ENCODE measurements around the gene ADIPOQ. TPM values are rescaled to one million over a fixed set of nuclear protein-coding genes. Genes with fewer than 3 reads are reported as not detected.

ADIPOQ gene
- total and polyA plus RNA-seq, 2 donors (not counting 1 experiment from before 2014, with no cell fraction given) = not detected

- Histone ChIP-seq H3K9ac (ENCODE audit: low read length) (no peak overlapping the region), H4K20me1 (ENCODE audit: control insufficient read depth, insufficient read depth, low read length, poor library complexity, severe bottlenecking) (no peaks in the 10 kb centered on the region), H3K79me2 (ENCODE audit: control insufficient read depth, insufficient read depth, low read length) (no peaks in the 10 kb centered on the region), H3K4me2 (replicated peaks; ENCODE audit: low read depth, low read length, poor library complexity, severe bottlenecking) (no peak overlapping the region), H3K36me3 (replicated peaks in 1 of 2; ENCODE audit: control extremely low read depth in 1 of 2, control insufficient read depth in 1 of 2, extremely low read depth in 1 of 2, insufficient read depth in 2 of 2, low read length in 1 of 2) (no peaks in the 10 kb centered on the region), H3K9me3 (ENCODE audit: control extremely low read depth in 1 of 3, control insufficient read depth in 2 of 3, insufficient read depth in 1 of 3, low read length in 2 of 3) (peaks cover 0 to 6% (median 1%) of the 10 kb centered on the region in 3 donors), H3K4me3 (ENCODE audit: control extremely low read depth in 1 of 5, extremely low read depth in 1 of 5, insufficient read depth in 1 of 5, low read depth in 2 of 5, low read length in 4 of 5) (no peak overlapping the region), H3K27ac (ENCODE audit: low read length in 2 of 2) (no peak overlapping the region), H3K4me1 (ENCODE audit: control insufficient read depth in 2 of 2, insufficient read depth in 2 of 2, low read length in 2 of 2) (peaks cover 0 to 4% of the 10 kb centered on the region in 2 donors), H3K27me3 (replicated peaks in 1 of 4; ENCODE audit: control extremely low read depth in 1 of 4, control insufficient read depth in 3 of 4, insufficient read depth in 4 of 4, low read length in 3 of 4) (no peaks in the 10 kb centered on the region), H2AFZ (ENCODE audit: insufficient read depth, low read depth, low read length, poor library complexity, severe bottlenecking) (no peak overlapping the region)
- Mint-ChIP-seq H3K27ac (no peak overlapping the region), H3K4me1 (peaks cover 5% of the 10 kb centered on the region), H3K4me3 (no peak overlapping the region), H3K9me3 (ENCODE audit: insufficient read depth) (no peaks in the 10 kb centered on the region), H3K27me3 (no peaks in the 10 kb centered on the region)
- intact Hi-C loops (cut with micrococcal nuclease) = no loop called here
- WGBS (ENCODE audit: insufficient coverage) = 93% methylated on average over 3 of the region's 5 CpGs
- DNase-seq = no peak
- no peak for ATAC-seq (ENCODE audit: low read depth)
- CTCF ChIA-PET = interaction anchor here (0.6 kb wide), 1 partner anchor 41 kb away, joined by 4 read pairs; no protein-coding TSS in a partner anchor
- POLR2A ChIA-PET = no interaction called here
- TF ChIP-seq, protein P1, sequence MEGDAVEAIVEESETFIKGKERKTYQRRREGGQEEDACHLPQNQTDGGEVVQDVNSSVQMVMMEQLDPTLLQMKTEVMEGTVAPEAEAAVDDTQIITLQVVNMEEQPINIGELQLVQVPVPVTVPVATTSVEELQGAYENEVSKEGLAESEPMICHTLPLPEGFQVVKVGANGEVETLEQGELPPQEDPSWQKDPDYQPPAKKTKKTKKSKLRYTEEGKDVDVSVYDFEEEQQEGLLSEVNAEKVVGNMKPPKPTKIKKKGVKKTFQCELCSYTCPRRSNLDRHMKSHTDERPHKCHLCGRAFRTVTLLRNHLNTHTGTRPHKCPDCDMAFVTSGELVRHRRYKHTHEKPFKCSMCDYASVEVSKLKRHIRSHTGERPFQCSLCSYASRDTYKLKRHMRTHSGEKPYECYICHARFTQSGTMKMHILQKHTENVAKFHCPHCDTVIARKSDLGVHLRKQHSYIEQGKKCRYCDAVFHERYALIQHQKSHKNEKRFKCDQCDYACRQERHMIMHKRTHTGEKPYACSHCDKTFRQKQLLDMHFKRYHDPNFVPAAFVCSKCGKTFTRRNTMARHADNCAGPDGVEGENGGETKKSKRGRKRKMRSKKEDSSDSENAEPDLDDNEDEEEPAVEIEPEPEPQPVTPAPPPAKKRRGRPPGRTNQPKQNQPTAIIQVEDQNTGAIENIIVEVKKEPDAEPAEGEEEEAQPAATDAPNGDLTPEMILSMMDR (IDR thresholded peaks at IDR 0.05) = no peak
- TF ChIP-seq EZH2 (IDR thresholded peaks at IDR 0.05; ENCODE audit: borderline replicate concordance, insufficient read depth, low read depth, low read length, poor library complexity, severe bottlenecking) = no peak
Observed at GRCh38 chr3:186895406-186895805, 52.9 kb downstream of the ADIPOQ start.

- no peak for TF ChIP-seq EZH2 (IDR thresholded peaks at IDR 0.05; ENCODE audit: borderline replicate concordance, insufficient read depth, low read depth, low read length, poor library complexity, severe bottlenecking)
- TF ChIP-seq, protein P1 (IDR thresholded peaks at IDR 0.05) = no peak
- no peaks in the 10 kb centered on the region for H3K36me3 ChIP-seq (replicated peaks in 1 of 2; ENCODE audit: control extremely low read depth in 1 of 2, control insufficient read depth in 1 of 2, extremely low read depth in 1 of 2, insufficient read depth in 2 of 2, low read length in 1 of 2)
- H3K27me3 ChIP-seq (replicated peaks in 1 of 4; ENCODE audit: control extremely low read depth in 1 of 4, control insufficient read depth in 3 of 4, insufficient read depth in 4 of 4, low read length in 3 of 4) = no peaks in the 10 kb centered on the region
- H4K20me1 ChIP-seq (ENCODE audit: control insufficient read depth, insufficient read depth, low read length, poor library complexity, severe bottlenecking) = no peaks in the 10 kb centered on the region
- H3K4me3 ChIP-seq (ENCODE audit: control extremely low read depth in 1 of 5, extremely low read depth in 1 of 5, insufficient read depth in 1 of 5, low read depth in 2 of 5, low read length in 4 of 5) = no peak overlapping the region
- WGBS (ENCODE audit: insufficient coverage) = 94% methylated on average over 3 of the region's 4 CpGs
- ChIA-PET CTCF (no interaction called here), POLR2A (no interaction called here)
- no peaks in the 10 kb centered on the region for H3K79me2 ChIP-seq (ENCODE audit: control insufficient read depth, insufficient read depth, low read length)
- DNase-seq = no peak
- Mint-ChIP-seq H3K4me3 (no peak overlapping the region), H3K9me3 (ENCODE audit: insufficient read depth) (no peaks in the 10 kb centered on the region), H3K4me1 (peaks cover 11% of the 10 kb centered on the region), H3K27ac (no peak overlapping the region), H3K27me3 (no peaks in the 10 kb centered on the region)
- H3K4me1 ChIP-seq (ENCODE audit: control insufficient read depth in 2 of 2, insufficient read depth in 2 of 2, low read length in 2 of 2) = peaks cover 5 to 7% of the 10 kb centered on the region in 2 donors
- H3K4me2 ChIP-seq (replicated peaks; ENCODE audit: low read depth, low read length, poor library complexity, severe bottlenecking) = no peak overlapping the region
- H3K9me3 ChIP-seq (ENCODE audit: control extremely low read depth in 1 of 3, control insufficient read depth in 2 of 3, insufficient read depth in 1 of 3, low read length in 2 of 3) = peaks cover 0 to 6% (median 1%) of the 10 kb centered on the region in 3 donors
- H3K27ac ChIP-seq (ENCODE audit: low read length in 2 of 2) = no peak overlapping the region
- no peak overlapping the region for H3K9ac ChIP-seq (ENCODE audit: low read length)
- intact Hi-C loops (cut with micrococcal nuclease) = no loop called here
- no peak overlapping the region for H2AFZ ChIP-seq (ENCODE audit: insufficient read depth, low read depth, low read length, poor library complexity, severe bottlenecking)
- no peak for ATAC-seq (ENCODE audit: low read depth)
Observed at GRCh38 chr3:186896006-186896405, 53.5 kb downstream of the ADIPOQ start.

Data from B cell (primary cell).